HTERT RPE-1 (cell line): Measurements from ENCODE around the gene TENM4.

ENCODE experiments used
- in situ Hi-C: fragments of 300-500 bp; cut with MboI; formaldehyde crosslinking; loops from 4 replicates; pipeline ENCODE4 v1.14.3; 2020; ENCODE audit warnings: low sequenced_read_pairs

TENM4 gene

DNA sequence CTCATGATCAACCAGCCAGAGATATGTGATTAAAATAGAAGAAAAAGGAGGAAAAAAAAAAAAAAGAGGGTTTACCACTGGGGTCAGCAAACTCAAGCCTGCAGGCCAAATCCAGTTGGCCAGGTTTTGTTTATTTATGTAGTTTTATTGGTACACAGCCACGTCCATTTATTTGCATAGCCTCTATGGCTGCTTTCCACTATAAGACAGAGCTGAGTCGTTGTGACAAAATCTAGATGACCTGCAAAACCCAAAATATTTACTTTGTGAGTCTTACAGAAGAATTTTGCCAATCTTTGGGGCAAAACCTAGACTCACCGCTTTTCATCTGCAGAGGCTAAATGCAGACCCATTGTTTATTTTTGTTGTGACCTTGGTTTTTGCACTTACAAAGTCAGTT, 87.1 kb downstream of the TENM4 start:
- in situ Hi-C loops: no loop called here

DNA sequence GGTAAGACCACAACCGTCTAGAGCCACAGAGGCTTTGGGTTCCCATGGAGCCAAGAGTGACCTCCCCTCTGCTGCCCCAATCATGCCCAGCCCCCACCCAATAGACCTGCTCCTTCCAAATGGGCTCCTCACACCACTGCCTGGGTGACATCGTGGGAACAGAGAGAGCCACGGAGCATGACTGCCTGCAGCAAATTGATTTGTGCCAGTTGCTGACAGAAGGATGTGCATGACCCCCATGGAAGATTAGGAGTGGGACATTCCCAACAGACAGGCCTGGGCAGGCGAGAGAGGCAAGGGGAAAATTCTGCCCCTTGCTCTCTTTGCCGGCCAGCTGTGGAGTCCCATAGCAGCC, 88.5 kb downstream of the TENM4 start:
- in situ Hi-C loops: no loop called here

GRCh38 chr11:79348976-79349682, 91.7 kb downstream of the TENM4 start:
- in situ Hi-C loops: no loop called here

GRCh38 chr11:79346021-79346420, 94.8 kb downstream of the TENM4 start:
- in situ Hi-C loops: no loop called here

- in situ Hi-C loops: no loop called here
Measured at GRCh38 chr11:79344753-79345294, 96.0 kb downstream of the TENM4 start.

DNA sequence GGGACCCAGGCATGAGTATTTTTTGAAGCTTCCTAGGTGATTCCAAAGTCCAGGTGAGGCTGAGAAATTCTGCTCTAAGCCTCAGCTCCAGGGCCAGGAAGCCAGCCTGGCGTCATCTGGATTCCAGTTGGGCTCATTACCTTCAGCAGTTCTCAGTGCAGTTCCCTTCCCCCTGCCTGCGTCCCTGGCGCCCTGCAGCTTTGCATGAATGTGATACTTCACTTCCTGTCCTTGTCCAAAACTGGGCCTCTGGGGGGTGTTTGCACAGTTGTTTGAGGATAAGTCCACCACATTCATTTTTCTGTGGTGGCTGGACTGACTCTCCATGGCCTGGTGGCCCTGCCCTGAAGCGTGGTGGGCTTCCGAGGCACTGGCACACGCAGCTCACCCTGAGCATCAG, 98.1 kb downstream of the TENM4 start:
- in situ Hi-C loops: no loop called here

- in situ Hi-C loops: no loop called here
Measured at GRCh38 chr11:79342236-79342635, 98.6 kb downstream of the TENM4 start.

DNA sequence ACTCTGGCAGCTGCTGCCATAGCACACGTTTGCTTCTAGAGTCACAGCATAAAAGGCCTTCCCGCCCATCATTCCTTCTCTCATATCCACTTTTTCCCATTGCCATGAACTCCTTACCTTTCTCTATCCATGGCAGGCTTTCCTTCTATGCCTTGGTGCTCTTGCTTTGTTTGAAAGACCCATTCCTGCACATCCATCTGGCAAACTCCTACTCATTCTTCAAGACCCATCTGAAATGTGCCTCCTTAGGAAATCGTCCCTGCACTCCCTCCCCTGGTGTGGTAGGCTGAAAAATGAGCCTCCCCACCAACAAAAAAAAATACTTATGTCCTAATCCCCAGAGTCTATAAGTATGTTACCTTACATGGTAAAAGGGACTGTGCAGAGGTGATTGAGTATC, 100.3 kb downstream of the TENM4 start:
- in situ Hi-C loops: no loop called here

GRCh38 chr11:79336797-79337517, 103.9 kb downstream of the TENM4 start:
- in situ Hi-C loops: no loop called here

DNA sequence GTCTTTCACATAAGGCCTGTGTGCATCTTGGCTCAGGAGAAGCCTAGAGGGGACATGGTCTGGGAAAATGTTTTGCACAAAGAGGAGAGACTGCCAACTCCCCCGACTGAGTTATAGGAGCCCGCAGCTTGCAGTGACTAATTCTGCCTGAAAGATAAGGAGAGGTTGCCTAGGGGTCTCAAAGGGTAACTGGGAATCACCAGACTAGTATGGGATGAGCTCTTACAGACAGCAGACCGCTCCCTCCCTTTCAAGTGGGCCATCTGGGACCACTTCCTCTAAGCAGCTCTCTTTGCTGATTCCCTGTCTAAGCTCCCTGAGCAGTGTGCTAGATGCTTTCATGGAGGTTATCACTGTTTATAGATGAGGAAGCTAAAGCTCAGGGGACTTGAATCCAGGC, 105.1 kb downstream of the TENM4 start:
- in situ Hi-C loops: no loop called here

GRCh38 chr11:79333355-79333754, 107.5 kb downstream of the TENM4 start:
- in situ Hi-C loops: no loop called here

DNA sequence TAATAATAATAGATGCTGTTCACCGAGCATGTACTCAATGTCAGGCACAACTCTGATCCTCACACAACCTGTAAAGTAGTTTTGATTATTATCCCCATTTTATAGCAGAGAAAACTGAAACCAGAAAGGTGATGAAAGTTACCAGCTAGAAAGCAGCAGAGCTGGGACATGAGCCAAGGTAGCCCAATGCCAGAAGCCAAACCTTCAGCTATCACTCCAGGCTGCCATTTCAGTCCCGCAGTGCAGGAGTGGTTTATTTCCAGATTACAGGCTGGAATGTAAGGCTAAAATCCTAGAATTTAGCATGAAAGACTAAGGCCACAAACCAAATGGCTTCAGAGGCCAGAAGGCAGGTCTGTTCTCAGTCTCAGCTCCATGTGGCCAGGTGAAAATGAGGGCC, 108.8 kb downstream of the TENM4 start:
- in situ Hi-C loops: no loop called here

GRCh38 chr11:79331203-79331901, 109.5 kb downstream of the TENM4 start:
- in situ Hi-C loops: no loop called here

DNA sequence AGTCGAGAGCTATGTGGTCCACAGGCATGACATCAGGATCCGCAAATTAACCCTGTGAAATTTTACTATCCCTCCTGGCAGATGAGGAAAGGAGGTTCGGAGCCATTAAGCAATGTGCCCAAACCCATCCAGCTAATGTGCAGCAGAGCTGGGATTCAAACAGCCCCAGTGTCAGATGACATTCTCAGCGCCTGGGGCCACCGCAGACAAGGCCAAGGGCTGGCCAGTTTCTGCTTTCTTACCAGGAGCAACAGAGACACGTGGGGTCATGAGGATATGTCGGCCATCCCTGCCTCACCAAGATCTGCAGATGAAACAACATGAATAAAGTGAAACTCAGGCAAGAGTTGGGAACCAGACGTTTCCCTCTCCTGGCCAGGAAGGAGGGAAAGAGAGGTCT, 110.2 kb downstream of the TENM4 start:
- in situ Hi-C loops: no loop called here

GRCh38 chr11:79329561-79329960, 111.3 kb downstream of the TENM4 start:
- in situ Hi-C loops: no loop called here

- in situ Hi-C loops: no loop called here
Measured at GRCh38 chr11:79328402-79328801, 112.4 kb downstream of the TENM4 start.

DNA sequence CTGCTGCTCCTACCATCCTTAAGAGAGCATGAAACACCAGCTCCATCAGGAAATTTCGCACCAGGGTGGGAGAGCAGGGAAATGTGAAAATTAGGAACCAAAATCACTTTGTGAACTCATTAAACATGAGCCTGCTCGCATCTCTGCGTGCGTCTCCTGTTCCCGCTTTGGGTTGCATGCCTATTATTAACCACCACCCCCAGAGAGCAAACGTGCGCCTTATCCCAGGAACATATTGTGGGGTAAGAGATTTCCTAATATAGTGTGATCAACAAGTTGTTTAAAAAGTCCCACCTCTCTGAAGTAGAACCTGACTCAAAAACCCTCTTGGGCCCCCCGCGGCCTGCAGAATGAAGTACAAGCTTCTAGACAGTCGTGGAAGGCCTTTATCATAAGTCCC, 115.0 kb downstream of the TENM4 start:
- in situ Hi-C loops: no loop called here

- in situ Hi-C loops: no loop called here
Measured at GRCh38 chr11:79321263-79321662, 119.6 kb downstream of the TENM4 start.

DNA sequence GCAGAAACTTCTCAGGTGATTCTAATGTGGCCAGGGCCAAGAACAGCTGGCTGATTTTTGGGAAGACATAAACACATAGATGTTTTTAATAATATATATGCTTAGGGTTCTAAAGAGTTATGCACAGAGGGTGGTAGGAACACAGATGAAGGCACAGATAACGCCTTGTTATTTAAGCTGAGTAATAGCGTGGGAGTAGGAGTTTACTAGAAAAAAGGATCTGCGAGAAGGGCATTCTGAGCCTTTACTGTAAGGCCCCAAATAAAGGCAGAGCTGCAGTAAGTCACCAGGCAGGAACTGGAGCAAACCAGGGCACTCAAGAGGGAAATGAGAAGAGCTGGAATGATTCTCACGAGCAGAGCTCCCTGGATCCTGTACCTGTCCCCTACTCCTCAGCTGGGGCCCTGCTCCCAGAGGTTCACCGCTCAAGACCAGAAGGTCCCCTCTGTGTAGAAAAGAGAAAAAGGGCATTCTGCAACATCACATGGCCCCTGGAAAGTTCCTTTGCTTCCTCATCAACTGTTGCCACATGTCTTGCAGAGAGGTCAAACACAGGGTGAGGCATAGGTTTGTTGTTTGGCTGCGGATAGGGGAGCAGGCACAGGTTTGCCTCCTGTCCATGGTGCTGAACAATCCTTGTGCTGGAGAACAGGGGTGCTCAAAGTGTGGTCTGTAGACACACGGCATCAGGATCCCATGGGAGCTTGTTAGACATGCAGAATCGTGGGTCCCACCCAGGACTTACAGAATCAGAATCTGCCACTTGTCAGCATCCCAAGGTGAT, 125.7 kb downstream of the TENM4 start:
- in situ Hi-C loops: no loop called here

GRCh38 chr11:79313530-79313913, 127.3 kb downstream of the TENM4 start:
- in situ Hi-C loops: no loop called here
